BE2C (cell line): ENCODE results near the gene VAV2.

Experiments
- DNase-seq: peaks from one replicate; pipeline ENCODE4 v3.0.0-alpha.2; 2020
- H3K27me3 ChIP-seq: fragments of 250-450 bp; sonication (Bioruptor Pico); 2 replicates; pipeline ENCODE4 v1.5.1; 2020; ENCODE audit warnings: mild to moderate bottlenecking
- H3K36me3 ChIP-seq: fragments of 250-450 bp; sonication (Bioruptor Pico); 2 replicates; pipeline ENCODE4 v1.5.1; 2020; ENCODE audit warnings: mild to moderate bottlenecking
- H3K4me1 ChIP-seq: fragments of 250-450 bp; sonication (Bioruptor Pico); 2 replicates; pipeline ENCODE4 v1.5.1; 2020
- H3K4me3 ChIP-seq: 2 replicates; pipeline ENCODE4 v1.5.1; 2011; ENCODE audit warnings: low read depth, low read length
- H3K9me3 ChIP-seq: fragments of 250-450 bp; sonication (Bioruptor Pico); 2 replicates; pipeline ENCODE4 v1.5.1; 2020
- CTCF ChIP-seq: IDR thresholded peaks from 2 replicates; pipeline ENCODE4 v1.5.1; 2012; ENCODE audit warnings: mild to moderate bottlenecking, low read depth, low read length

The VAV2 gene

GRCh38 chr9:133939845-133940244 is 52.3 kb downstream of the VAV2 start:
- H3K4me1 ChIP-seq, result peaks cover 44% of the 10 kb centered on the region
- no peaks in the 10 kb centered on the region for H3K9me3 ChIP-seq
- no peaks in the 10 kb centered on the region for H3K27me3 ChIP-seq
- H3K4me3 ChIP-seq, result no peak overlapping the region
- TF ChIP-seq CTCF, result no peak
- H3K36me3 ChIP-seq, result peaks cover 19% of the 10 kb centered on the region
- no peak for DNase-seq

GRCh38 chr9:133939171-133939785 is 52.8 kb downstream of the VAV2 start:
- Histone ChIP-seq H3K4me3 (no peak overlapping the region), H3K4me1 (peaks cover 38% of the 10 kb centered on the region), H3K9me3 (no peaks in the 10 kb centered on the region), H3K36me3 (peaks cover 21% of the 10 kb centered on the region), H3K27me3 (no peaks in the 10 kb centered on the region)
- DNase-seq, result no peak
- no peak for TF ChIP-seq CTCF

GRCh38 chr9:133938753-133939152 is 53.4 kb downstream of the VAV2 start:
- H3K36me3 ChIP-seq, result peaks cover 23% of the 10 kb centered on the region
- TF ChIP-seq CTCF, result no peak
- H3K27me3 ChIP-seq, result no peaks in the 10 kb centered on the region
- DNase-seq, result no peak
- peaks cover 33% of the 10 kb centered on the region for H3K4me1 ChIP-seq
- H3K4me3 ChIP-seq, result no peak overlapping the region
- H3K9me3 ChIP-seq, result no peaks in the 10 kb centered on the region

GRCh38 chr9:133938086-133938485 is 54.0 kb downstream of the VAV2 start:
- peaks cover 29% of the 10 kb centered on the region for H3K4me1 ChIP-seq
- TF ChIP-seq CTCF, result no peak
- no peak overlapping the region for H3K4me3 ChIP-seq
- DNase-seq, result no peak
- no peaks in the 10 kb centered on the region for H3K27me3 ChIP-seq
- H3K9me3 ChIP-seq, result no peaks in the 10 kb centered on the region
- H3K36me3 ChIP-seq, result peaks cover 23% of the 10 kb centered on the region

GRCh38 chr9:133937120-133937519 is 55.0 kb downstream of the VAV2 start:
- H3K9me3 ChIP-seq, result no peaks in the 10 kb centered on the region
- TF ChIP-seq CTCF, result no peak
- peaks cover 24% of the 10 kb centered on the region for H3K4me1 ChIP-seq
- no peak overlapping the region for H3K4me3 ChIP-seq
- H3K36me3 ChIP-seq, result peaks cover 23% of the 10 kb centered on the region
- DNase-seq, result no peak
- H3K27me3 ChIP-seq, result no peaks in the 10 kb centered on the region

GRCh38 chr9:133935328-133936005 is 56.7 kb downstream of the VAV2 start:
- Histone ChIP-seq H3K27me3 (no peaks in the 10 kb centered on the region), H3K9me3 (no peaks in the 10 kb centered on the region), H3K4me1 (peaks cover 34% of the 10 kb centered on the region), H3K36me3 (peaks cover 18% of the 10 kb centered on the region), H3K4me3 (no peak overlapping the region)
- no peak for DNase-seq
- TF ChIP-seq CTCF, result no peak; the same call in 1 of the 2 replicates
